CD4-positive, alpha-beta T cell treated with Interleukin-17A for 4 hours (primary cell): ENCODE results near the gene RPL38.
"Not testable (repeated sequence)": the region's sequence is repeated elsewhere in the genome, so short reads cannot be mapped to it uniquely, and the experiment has no call there.

Experiments used
- DNase-seq: peaks from one replicate; pipeline ENCODE4 v3.0.0-alpha.2; 2020; ENCODE audit warnings: mixed read lengths

Gene RPL38

DNA sequence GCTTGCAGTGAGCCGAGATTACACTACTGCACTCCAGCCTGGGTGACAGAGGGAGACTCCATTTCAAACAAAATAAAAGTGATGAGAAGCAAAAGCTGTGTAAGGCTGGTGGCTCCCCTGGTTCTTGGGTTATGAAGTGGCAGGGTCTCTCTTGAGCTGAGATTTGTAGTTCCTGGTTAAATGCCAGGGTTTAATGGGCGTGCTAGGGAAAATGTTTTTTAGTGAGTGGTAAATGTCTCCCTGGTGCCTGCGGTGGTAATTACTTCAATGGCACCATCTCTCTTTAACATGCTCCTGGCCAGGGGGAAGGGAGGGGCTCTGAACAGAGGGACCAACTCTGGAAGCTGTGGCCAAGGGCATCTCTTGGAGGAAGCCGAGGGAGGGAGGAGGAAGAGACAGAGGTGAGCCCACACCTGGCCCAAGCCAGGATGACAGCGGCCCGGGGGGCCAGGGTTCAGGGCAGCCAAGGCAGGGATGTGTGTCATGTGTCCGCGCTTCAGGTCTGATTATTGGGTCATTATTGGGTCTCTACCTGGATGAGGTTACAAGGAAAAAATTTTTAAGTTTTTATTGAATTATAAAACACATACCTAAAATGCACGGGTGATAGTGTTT is 17.8 kb upstream of the RPL38 start:
- no peak for DNase-seq

DNA sequence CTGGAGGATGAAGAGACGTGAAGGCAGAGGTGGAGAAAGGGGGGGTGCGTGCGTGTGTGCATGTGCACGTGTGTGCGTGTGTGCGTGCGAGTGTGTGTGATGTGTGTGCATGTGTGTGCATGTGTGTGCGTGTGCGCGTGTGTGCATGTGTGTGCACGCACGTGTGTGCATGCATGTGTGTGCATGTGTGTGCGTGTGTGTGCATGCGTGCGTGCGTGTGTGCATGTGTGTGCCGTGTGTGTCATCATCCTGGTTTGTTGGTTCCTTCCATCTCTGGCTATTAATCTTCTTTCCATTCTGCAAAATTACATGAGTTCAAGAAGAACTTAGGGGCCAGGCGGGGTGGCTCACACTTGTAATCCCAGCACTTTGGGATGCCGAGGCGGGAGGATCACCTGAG is 17.0 kb upstream of the RPL38 start:
- no peak for DNase-seq

- no peak for DNase-seq
Measured at GRCh38 chr17:74187761-74188160, 15.7 kb upstream of the RPL38 start.

DNA sequence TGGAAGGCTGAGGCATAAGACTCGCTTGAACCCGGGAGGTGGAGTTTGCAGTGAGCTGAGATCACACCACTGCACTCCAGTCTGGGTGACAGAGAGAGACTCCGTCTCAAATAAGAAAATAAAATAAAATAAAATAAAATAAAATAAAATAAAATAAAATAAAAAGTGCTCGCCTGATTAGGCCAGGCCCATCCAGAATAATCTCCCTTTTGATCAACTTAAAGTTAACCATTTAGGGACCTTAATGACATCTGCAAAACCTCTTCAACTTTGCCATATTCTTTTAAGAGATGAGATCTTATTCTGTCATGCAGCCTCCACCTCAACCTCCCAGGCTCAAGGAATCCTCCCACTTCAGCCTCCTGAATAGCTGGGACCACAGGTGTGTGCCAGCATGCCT is 14.8 kb upstream of the RPL38 start:
- not testable (repeated sequence) for DNase-seq

DNA sequence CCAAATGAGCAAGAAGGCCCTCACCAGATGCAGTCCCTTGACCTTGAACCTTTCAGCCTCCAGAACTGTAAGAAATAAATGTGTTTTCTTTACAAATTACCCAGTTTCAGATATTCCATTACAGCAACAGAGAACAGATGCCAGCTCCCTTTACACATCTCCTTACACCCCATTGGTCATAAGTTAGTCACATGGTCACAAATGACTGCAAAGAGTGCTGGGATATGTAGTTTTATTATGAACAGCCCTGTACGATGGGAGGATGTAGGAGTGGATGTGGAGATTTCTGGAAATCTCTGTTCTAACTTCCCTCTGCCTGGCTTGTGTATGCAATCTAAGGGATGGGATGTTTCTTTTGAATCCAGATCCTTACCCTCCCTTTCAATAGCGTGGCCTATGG is 13.3 kb upstream of the RPL38 start:
- no peak for DNase-seq

DNA sequence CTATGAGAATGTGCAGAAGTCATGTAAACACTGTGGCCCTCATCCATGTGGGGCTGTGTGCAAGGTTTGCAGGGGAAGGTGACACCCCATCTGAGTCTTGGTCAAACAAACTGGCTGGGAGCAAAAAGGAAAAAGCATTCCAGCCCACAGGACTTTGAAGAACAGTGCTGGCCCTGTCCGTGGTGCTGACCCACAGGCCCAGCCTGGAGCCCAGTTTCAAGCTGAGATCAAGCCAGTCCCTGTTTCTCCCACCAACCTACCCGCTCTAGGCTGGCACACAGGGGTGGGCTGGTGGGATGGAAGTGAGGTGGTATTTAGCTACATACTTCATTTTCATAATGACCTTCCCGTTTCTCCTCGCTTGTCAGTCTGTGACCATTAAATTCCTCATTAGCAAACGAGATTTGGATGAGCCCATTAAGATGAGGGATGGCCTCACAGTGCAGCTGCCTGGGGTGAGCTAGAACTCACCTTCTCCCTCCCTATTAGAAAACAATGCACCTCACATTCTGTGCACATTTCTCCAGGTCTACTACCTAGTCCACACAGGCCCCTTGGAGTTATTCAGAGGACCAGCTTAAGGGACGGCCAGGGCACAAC is 12.6 kb upstream of the RPL38 start:
- no peak for DNase-seq

- DNase-seq, result no peak
Measured at GRCh38 chr17:74192950-74193781, 10.3 kb upstream of the RPL38 start.

- no peak for DNase-seq
Measured at GRCh38 chr17:74194682-74195081, 8.8 kb upstream of the RPL38 start.

DNA sequence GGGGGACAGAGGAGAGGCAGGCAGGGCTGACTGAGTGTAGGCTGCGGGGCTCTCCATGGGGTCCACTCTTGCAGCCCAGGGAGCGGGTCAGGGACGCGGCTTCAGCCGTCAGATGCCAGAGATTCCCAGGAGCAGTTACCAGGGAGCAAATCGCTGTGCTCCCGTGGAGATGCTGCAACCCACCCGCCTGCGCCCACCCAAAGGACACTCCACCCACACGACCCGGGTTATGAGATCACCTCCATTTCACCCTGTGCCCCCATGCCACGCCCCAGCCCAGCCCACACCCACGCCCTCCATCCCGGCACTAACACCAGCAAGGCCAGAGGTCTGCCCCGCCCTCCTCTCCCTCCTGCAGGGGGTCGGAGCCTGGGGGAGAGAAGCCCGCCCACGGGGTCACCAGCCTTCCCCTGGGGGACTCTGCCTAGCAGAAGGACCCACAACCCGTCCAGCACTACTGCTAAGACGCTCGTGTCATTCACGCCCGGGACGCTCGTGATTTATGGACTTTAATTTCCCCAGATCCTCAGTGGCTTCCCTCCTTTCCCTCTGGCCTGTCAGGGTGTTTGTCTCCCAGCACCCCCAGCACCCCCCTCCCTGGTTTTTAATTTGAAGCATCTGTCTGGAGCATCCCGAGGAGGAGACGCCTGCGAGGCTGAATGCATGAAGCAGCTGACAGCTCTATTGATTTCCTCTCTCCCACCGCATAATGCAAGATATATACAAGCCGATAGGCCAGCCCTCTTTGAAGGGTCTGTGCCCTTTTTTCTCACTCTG is 6.7 kb upstream of the RPL38 start:
- no peak for DNase-seq

- DNase-seq, result no peak
Measured at GRCh38 chr17:74197801-74198200, 5.7 kb upstream of the RPL38 start.

- no peak for DNase-seq
Measured at GRCh38 chr17:74198694-74199093, 4.8 kb upstream of the RPL38 start.

DNA sequence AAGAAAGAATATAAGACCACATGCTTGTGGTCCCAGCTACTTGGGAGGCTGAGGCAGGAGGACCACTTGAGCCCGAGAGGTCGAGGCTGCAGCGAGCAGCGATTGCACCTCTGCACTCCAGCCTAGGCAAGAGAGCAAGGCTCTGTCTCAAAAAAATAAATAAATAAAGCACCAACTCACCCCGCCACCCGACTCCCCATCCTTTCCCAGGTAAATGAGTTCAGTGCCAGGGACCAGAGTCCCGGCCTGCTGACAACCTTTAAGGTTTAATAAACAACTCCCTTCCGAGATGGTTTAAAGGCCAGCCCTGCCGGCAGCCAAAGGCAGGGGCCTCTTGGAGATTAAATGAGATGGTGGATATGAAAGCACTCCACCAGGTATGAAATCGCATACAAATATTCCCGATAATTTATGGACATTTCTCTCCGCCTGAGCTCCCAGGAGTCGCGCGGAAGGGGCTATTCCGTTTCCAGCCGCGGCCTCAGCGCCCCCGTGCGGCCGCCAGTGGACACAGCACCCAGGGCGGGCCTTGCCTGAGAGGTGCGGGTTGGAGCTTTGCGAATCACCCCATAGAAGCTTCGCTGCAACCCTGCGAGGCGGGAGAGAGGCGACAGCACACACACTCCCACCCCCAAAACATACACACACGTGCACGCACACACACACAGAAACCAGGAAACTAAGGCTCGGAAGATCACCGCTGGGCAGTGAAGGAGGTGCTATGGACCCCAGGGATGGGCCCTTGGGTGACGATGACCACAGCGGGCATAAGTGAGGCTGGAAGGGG is 4.0 kb upstream of the RPL38 start:
- DNase-seq, result peak; percentile 69

DNA sequence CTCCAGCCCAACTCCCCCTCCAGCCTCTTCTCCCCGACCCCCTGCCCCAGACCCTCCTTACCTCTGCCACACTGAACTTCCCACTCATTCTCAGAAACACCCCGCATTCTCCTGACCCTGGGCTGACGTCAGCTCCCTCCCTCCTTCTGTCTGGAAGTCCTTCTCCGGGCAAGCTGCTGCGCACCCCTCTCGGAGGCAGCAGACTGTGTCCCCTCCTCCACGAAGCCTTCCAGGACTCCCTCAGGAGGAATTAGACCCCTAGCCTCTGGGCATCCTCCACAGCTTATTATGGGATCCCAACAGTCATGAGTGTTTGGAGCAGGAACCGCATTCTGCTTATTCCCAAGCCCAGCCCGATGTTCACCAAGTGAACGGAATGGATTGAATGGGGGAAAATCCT is 3.4 kb upstream of the RPL38 start:
- no peak for DNase-seq

DNA sequence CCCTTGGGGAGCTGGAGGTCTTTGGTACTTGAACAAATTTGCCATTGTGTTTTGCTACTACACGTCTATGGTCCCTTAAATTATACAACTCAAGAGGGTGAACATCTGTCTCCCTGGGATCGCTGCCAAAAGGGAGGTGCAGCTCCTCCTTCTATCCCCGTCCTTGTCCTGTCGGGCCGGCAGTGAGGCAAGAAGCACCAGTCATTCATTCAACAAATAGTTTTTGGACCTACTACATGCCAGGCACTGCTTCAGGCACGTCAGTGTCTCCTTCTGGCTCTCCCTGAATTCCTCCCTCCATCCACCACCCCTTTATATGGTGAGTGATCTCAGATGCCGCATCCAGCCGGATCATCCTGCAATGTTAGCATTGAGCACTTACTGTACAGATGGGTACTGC is 2.2 kb upstream of the RPL38 start:
- no peak for DNase-seq

DNA sequence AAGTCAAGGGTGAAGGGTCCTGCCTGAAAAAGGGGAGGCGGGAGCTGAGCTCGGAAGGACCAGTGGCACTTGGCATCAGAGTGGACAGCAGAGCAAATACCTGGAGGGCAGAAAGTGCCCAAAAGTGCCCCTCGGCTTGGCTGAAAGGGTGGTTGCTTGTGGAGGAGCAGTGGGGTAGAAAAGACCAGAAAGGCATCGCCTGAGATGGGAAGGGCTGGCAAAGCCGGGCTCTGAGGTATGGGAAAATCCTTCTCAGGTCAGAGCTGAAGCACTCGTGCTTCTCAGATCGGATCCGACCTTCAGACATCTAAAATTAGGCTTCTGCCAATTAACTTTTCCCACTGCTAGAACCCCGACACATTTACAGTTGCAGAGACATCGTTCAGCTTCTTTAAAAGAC is 1.5 kb upstream of the RPL38 start:
- DNase-seq, result no peak

DNA sequence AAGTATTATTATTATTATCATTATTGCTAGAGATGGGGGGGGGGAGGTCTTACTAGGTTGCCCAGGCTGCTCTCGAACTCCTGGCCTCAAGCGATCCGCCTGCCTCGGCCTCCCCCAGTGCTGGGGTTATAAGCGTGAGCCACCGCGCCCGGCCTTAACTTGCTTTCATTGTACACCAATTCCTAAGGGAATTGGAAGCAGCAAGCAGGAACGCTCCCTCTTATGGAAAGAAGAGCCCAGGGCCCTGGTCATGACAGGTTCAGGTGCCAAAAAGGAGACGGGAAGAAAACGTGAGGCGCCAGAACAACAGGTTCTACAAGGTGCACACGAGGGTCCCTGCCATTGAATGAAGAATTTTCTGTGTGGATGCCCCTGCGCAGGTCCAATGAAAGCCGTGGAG is 540 bp upstream of the RPL38 start:
- DNase-seq, result no peak

DNA sequence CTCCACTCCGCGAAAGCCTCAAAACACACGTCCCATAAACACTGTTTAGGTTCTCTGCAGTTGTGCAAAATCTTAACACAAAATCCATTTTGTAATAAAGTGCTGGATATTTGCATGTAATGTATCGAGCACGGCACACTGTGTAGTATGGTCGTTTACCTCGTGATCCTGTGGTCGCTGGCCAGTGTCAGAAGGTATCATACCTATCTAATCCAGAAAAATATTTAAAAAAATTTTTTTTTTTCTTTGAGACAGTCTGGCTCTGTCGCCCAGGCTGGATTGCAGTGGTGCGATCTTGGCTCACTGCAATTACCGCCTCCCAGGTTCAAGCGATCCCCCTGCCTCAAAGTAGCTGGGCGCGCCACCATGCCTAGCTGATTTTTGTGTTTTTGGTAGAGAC is 996 bp downstream of the RPL38 start:
- DNase-seq, result no peak

- no peak for DNase-seq
Measured at GRCh38 chr17:74205274-74205673, 1.8 kb downstream of the RPL38 start.

DNA sequence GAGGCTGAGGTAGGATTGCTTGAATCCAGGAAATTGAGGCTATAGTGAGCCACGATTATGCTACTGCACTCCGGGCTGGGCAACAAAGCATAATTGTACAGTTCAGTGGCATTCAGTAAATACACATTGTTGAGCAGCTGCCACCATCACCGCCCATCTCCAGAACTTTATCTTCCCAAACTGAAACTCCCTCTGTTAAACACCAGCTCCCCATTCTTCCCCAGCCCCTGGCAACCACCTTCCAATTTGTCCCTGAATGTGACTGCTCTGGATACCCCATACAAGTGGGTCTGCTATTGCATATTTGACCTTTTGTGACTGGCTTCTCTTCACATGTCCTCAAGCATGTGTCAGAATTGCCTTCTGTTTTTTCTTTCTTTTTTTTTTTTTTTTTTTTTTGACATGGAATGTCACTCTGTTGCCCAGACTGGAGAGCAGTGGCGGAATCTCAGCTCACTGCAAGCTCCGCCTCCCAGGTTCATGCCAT is 2.9 kb downstream of the RPL38 start:
- no peak for DNase-seq

DNA sequence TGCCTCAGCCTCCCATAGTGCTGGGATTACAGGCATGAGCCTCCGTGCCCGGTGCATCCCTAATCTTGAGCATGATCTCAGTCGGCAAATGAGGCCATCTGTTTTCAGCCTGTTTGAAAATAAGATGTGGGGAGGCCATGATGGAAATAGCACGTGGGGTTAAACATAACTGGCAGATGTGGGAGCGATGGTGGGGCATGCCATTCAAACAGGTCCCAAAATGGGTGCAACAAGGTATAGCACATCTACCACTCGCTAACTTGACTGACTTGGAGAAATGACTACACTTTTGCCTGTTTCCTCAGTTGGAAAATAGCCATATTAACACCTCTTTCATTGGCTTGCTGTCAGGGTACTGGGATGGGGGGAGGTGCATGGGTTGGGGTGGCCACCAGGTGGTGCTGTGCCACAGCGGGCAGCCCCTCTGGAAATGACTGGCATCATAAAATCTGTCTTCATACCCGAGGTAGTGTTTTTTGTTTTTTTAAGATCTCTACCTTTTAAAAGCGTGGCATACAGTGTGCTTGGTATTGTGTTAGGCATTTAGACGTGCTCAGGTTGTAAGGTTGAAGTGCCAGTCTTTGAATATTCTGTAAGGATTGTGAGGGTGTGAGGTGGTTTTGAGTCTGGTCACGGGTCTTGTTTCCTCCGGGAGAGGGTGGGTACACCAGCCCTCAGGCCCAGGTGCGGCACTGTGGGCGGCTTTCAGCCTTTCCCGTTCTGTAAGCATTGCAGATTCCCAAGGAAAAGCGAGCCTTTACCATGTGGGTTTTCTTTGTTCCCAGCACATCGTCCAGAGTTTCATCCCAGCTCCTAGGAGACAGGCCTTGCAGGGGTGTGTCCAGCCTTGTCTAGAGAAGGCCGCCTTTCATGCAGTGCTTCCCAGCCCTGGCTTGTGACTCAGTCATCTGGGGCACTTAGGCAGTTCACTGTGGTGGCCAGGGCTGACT is 7.0 kb downstream of the RPL38 start:
- DNase-seq, result peak; percentile 84
